ENCODE data around the gene KCNH3. TPM values are rescaled to one million over a fixed set of nuclear protein-coding genes. Genes with fewer than 3 reads are reported as not detected.
A peak's percentile ranks its signal among the peaks of the same experiment; 100 is the strongest.

KCNH3 gene
- total and polyA plus RNA-seq, 2 of the 13 experiments (the other 11 are each of a cell fraction or from before 2014, with no cell fraction given): 0.01 to 0.07 TPM

DNA sequence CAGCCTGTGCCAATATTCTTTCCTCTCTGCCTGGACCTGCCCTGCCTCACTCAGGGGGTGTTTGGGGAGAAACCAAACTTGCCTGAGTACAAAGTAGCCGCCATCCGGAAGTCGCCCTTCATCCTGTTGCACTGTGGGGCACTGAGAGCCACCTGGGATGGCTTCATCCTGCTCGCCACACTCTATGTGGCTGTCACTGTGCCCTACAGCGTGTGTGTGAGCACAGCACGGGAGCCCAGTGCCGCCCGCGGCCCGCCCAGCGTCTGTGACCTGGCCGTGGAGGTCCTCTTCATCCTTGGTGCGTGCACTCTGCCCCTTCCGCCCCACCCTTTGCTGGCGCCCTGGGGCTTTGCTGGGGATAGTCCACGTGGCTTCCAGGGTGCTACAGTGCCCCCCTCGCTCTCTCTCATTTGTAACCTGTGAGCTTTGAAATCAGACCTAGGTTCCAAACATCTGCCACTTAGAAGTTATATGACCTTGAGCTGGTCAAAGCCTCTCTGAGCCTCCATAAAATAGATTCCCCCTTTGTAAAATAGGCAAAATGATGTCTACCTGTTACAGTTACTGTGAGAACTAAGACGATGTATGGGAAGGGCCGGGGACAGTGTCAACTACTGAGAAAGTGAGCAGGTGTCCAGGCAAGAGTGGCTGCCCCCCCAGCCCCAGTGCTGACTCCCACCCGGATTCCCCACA is 4.5 kb downstream of the KCNH3 start:
- peaks cover 87% of the 10 kb centered on the region for H3K4me1 ChIP-seq (ENCODE audit: insufficient read depth, low read length)
- FAIRE-seq (no peak), DNase-seq (ENCODE audit: low spot score) (no peak), ATAC-seq (peak; percentile 25)
- no CpG with 5 or more reads among the region's 20 CpGs for WGBS (ENCODE audit: low lambda C conversion rate)
- H3K27me3 ChIP-seq (ENCODE audit: control insufficient read depth in 1 of 2, insufficient read depth in 2 of 2, low read length in 2 of 2): peaks cover 6 to 28% of the 10 kb centered on the region in 2 experiments
- H3K4me2 ChIP-seq (ENCODE audit: low read depth, low read length): peak overlapping the region; percentile 83
- POLR2A ChIA-PET: no interaction called here
- no peak overlapping the region for H3K9ac ChIP-seq (ENCODE audit: insufficient read depth, low read depth, low read length)
- H3K36me3 ChIP-seq (replicated peaks in 1 of 2; ENCODE audit: control insufficient read depth in 1 of 2, insufficient read depth in 2 of 2, low read length in 2 of 2): no peaks in the 10 kb centered on the region
- in situ Hi-C loops (cut with HindIII; ENCODE audit: extremely low pct_ligation_motif_present, low pct_unique_long_range_greater_than_20kb): no loop called here
- H3K79me2 ChIP-seq (ENCODE audit: insufficient read depth, low read length): no peaks in the 10 kb centered on the region
- CTCF ChIA-PET (ENCODE audit: low intra/inter-chr PET ratio, low total read pairs): no interaction called here
- no peaks in the 10 kb centered on the region for H4K20me1 ChIP-seq (ENCODE audit: insufficient read depth, low read length)
- H3K27ac ChIP-seq (ENCODE audit: extremely low read length, insufficient read depth, low read length): no peak overlapping the region
- peak overlapping the region; percentile 25 to 70 (median 38) for H3K4me3 ChIP-seq (replicated peaks in 1 of 3; ENCODE audit: insufficient read depth in 1 of 3, low read depth in 2 of 3, low read length in 3 of 3)
- intact Hi-C loops (cut with micrococcal nuclease; ENCODE audit: unreplicated experiment): no loop called here
- no TSS peak for BruUV-seq (replicated peaks)
- no peaks in the 10 kb centered on the region for H3K9me3 ChIP-seq (ENCODE audit: low read length)
- H2AFZ ChIP-seq (ENCODE audit: low read length): no peak overlapping the region
- TF ChIP-seq ZNF550 (CRISPR knock-in tag; IDR thresholded peaks at IDR 0.05; ENCODE audit: borderline replicate concordance) (no peak), ZHX2 (IDR thresholded peaks at IDR 0.05; ENCODE audit: low read depth) (0 out of 2 replicates have a peak, but pooled peaks have one; percentile 16), ZHX2 (CRISPR knock-in tag; IDR thresholded peaks at IDR 0.05; ENCODE audit: borderline replicate concordance) (no peak), SSRP1 (CRISPR knock-in tag; IDR thresholded peaks at IDR 0.05) (no peak), GABPB1 (CRISPR knock-in tag; IDR thresholded peaks at IDR 0.05) (peak; percentile 58; the same call in 1 of the 2 replicates), GMEB1 (CRISPR knock-in tag; IDR thresholded peaks at IDR 0.05; ENCODE audit: borderline replicate concordance) (no peak), TAF1 (CRISPR knock-in tag; IDR thresholded peaks at IDR 0.05) (no peak), ELF1 (CRISPR knock-in tag; IDR thresholded peaks at IDR 0.05) (0 out of 2 replicates have a peak, but pooled peaks have one; percentile 46), STAT5B (CRISPR knock-in tag; IDR thresholded peaks at IDR 0.05) (no peak), SMAD1 (CRISPR knock-in tag; IDR thresholded peaks at IDR 0.05; ENCODE audit: borderline replicate concordance, low read depth) (peak; percentile 64; the same call in 1 of the 2 replicates), ZNF12 (CRISPR knock-in tag; IDR thresholded peaks at IDR 0.05) (no peak), ZNF430 (CRISPR knock-in tag; IDR thresholded peaks at IDR 0.05) (no peak), ZNF556 (CRISPR knock-in tag; IDR thresholded peaks at IDR 0.05; ENCODE audit: borderline replicate concordance) (peak; percentile 69; the same call in 1 of the 2 replicates), SRSF9 (IDR thresholded peaks at IDR 0.05; ENCODE audit: borderline replicate concordance, insufficient read depth, low read depth, low read length, poor library complexity, severe bottlenecking) (no peak), NFE2L1 (CRISPR knock-in tag; IDR thresholded peaks at IDR 0.05; ENCODE audit: borderline replicate concordance) (no peak)
- TF ChIP-seq, protein P1, sequence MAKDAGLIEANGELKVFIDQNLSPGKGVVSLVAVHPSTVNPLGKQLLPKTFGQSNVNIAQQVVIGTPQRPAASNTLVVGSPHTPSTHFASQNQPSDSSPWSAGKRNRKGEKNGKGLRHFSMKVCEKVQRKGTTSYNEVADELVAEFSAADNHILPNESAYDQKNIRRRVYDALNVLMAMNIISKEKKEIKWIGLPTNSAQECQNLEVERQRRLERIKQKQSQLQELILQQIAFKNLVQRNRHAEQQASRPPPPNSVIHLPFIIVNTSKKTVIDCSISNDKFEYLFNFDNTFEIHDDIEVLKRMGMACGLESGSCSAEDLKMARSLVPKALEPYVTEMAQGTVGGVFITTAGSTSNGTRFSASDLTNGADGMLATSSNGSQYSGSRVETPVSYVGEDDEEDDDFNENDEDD (CRISPR knock-in tag; IDR thresholded peaks at IDR 0.05; ENCODE audit: borderline replicate concordance): peak; percentile 27; the same call in 1 of the 2 replicates

Measured in HepG2 (cell line).